DLD1 (cell line): ENCODE data around the gene CPXM1.
"Not testable (repeated sequence)": the region's sequence is repeated elsewhere in the genome, so short reads cannot be mapped to it uniquely, and the experiment has no call there.

Experiments
- in situ Hi-C: cut with HindIII; loops from 2 replicates; pipeline ENCODE4 v1.10.0; 2017; ENCODE audit warnings: low sequenced_read_pairs

CPXM1 gene

DNA sequence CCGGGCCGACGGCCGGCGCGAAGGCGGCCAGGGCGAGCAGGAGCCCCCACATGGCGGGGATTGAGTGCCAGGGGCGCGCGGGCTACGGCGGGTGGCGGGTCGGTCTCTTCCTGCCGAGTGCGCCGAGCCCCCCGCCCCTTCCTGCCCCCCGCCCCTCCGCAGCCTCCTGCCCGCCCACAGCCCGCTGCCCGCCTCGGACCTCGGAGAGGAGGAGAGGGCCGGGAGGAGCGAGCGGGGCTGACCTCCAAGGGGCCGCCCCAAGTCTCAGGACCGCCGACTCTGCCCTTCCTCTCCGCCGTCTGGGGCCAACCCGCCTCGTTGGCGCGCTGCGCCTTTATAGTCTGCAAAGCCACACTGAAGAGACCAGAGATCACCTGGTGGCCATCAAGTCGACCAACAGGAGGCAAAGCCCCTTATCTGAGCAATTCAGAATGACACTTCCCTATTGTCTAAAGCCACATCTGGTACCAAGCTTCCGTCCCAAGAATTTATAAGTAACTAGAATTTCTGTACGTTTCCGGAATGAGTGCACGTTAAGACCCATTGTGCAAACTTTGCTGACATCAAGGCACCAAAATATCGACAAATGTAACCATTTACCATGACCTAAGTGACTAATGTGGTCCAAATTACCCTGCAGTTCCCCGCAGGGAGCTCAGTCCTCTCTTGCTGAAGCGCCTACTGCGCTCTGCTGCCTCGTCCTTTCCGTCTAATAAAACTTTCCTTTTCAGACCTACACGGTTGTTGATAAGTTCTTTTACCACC lies at the start of gene CPXM1:
Gene CPXM1 (minus strand): TSS at position 107 of the 765 bp plus-strand sequence. CDS start 55 bp downstream, at position 52.
- in situ Hi-C loops = no loop called here

DNA sequence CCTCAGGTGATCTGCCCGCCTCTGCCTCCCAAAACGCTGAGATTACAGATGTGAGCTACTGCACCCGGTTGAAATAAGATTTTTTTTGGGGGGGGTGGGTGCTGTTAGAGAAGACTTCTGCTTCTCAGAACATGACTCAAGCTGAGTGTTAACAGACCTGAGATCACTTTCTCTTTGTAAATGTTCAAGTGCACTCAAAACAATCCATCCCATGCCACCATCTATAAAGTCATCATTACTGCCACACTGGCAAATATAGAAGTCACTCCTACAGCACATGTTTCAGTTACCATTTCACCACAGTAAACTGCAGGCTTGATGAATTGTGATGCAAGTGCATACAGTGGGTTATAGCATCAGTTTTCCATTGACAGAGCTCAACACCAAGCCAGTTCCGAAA lies 49.1 kb upstream of the CPXM1 start:
- in situ Hi-C loops = no loop called here

DNA sequence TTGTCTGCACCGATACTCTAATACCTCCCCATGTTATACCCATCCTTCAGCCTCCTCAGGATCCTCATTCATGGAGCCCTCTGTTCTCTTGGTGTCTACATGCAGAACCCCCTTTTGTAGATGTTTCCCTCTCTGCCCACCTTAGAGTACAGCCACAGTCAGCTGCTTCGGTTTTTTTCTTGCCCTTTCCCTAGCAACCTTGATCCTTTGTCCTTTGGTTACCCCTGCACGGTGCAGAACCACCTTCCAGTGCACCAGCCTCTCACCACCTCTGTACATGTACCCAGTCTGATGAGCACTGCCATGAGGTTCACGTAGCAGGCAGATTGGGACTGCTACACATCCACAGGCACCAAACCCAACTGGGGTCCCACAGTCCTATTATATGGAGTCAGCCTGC lies 47.4 kb upstream of the CPXM1 start:
- in situ Hi-C loops = no loop called here

DNA sequence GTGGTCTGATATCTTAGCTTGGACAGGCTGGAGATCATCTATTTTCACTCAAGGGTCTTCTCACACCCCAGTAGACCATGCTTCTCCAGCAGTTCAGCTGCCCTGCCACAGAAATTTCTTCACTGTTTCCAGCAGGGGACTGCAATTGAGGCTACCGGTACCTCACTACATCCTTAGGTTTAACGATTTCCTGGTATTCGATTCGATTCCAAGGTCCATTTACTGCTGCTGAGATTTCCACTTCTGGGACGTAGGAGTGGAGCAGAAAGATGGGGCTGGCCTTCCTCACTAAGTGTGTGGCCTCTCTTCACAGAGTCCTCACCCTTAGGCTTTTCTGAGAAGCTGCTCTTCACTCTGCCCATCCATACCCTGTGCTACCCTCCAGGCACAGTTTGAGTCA lies 46.3 kb upstream of the CPXM1 start:
- in situ Hi-C loops = no loop called here

DNA sequence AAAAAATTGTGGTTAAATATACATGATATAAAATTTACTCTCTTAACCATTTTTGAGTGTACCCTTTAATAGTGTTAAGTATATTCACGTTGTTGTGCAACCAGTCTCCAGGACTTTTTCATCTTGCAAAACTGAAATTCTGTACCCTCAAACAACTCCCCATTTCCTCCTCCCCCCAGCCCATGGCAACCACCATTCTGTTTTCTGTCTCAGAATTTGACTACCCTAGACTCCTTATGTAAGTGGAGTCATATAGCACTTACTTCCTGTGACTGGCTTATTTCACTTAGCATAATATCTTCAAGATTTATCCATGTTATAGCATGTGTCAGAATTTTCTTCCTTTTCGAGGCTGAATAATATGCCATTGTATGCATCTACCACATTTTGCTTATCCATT lies 45.2 kb upstream of the CPXM1 start:
- in situ Hi-C loops = no loop called here

DNA sequence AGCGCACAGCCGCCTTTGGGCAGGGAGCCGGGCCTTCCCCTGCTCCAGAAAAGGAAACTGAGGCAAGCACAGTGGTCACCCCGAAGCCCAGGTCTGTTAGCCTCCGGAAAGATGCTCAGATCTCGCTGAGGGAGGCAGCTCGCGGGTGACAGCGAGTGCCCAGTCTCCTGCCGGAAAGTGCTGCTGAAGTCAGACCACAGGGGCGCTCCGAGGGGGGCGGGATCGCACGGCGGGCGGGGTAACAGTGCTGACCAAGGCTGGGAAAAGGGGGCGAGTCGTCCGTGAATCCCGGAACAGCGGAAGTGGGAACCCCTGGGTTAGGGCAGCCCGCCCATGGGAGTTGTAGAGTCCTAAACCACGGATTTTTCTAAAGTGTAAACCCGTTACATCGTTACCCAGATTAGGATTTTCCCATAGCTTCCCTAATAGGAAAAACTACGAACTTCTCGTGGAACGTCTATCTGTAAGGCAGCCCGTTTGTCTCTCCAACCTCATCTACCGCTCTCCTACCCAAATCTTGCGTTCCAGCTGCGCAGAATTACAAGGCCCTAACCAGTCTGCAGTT lies 40.6 kb upstream of the CPXM1 start:
- in situ Hi-C loops = no loop called here

DNA sequence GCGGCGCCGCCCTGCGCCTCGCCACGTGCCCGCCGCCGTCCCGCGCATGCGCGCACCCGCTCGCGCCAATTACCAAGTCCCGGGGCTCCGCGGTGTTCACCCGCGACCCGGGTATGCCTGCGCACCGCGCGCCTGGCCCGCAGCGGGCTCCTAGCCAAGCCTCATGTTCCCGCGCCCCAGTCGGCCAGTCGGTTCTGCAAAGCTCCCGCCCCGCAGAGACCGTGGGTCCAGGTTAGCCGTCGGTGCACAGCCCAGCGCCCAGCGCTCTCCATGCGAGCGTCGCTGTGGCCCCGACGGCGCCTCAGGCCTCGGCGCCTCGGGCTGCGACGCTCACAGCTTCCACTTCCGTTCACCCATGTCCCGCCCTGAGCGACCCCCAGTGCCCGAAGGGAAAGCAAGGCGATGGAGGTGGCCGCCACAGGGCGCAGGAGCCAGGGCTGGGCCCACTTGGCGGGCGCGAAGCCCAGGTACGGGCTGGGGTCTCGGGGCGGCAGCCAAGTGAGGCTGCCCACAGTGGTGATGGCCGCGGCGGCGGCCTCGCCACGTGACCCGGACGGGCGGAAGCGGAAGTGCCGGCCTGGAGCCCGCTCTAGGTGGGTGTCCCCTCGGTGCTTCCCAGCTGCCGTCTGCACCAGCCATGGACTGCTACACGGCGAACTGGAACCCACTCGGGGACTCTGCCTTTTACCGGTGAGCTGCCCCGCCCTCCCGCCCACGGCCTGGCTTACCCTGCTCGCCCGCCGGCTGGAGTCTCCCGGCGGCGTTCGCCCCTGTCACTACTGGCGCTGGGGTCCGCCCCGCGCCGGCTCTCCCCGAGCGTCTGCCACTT lies 39.9 kb upstream of the CPXM1 start, which contains the start of the genes PCED1A and VPS16:
Gene PCED1A (minus strand): TSS at position 518 of the 829 bp plus-strand sequence. CDS start 743 bp downstream, outside the sequence.
Gene VPS16 (plus strand): TSS at position 608 of the 829 bp plus-strand sequence. CDS start 30 bp downstream, at position 638.
- in situ Hi-C loops = no loop called here

DNA sequence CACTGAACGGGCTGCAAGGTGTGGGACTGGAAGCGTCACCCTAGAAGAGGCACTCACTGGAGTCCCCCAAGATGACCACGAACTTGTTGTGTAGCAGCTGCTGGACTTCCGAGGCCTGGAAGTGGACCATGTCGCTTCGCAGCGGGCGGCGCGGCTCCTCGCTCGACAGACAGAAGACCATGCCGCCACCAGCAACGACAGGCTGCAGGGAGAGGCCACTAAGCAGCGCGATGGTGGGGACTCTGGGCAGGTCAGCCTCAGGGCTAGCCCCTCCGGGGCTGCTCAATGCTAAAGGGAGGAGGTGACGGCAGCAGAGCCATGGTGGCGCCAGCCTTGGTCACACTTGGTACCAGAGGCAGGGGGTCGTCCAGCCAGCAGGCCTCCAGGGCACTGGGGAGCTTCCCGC lies 39.3 kb upstream of the CPXM1 start:
- in situ Hi-C loops = no loop called here

DNA sequence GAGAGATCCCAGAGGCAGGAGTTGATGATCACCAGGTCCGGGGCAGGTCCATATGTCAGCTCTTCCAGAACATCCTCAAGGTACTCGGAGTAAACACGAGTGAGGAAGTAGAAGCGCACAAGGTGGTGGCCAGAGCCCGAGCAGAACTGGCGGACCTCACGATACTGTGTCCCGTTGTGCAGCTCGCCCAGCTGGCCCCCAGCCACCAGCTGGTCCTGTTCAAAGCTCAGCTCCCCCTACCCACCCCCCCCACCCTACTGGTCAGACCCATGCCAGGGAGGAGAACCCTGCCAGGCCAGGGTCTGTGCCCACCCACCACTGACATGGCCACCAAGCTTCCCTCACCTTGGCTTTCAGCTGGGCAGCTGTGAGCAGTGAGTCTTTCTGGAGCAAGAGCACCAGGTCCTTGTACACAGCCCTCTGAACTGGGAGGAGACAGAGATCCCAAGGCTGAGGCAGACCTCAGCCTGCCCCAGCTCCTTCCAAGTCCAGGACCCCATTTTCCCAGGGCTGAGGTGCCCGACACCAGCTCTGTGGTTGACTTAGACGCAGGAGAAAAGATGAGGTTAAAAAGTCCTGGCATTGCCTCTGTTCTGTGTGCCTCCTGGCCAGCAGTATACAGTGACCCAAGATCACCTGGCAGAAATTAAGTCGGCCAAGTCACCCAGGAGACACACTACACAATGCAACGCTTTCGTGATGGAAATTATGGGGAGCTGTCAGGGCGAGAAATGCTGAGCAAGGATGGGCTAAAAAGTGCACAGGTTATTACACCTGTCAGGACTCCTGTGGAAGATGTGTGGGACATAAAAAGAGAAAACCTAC lies 38.6 kb upstream of the CPXM1 start:
- in situ Hi-C loops = no loop called here

DNA sequence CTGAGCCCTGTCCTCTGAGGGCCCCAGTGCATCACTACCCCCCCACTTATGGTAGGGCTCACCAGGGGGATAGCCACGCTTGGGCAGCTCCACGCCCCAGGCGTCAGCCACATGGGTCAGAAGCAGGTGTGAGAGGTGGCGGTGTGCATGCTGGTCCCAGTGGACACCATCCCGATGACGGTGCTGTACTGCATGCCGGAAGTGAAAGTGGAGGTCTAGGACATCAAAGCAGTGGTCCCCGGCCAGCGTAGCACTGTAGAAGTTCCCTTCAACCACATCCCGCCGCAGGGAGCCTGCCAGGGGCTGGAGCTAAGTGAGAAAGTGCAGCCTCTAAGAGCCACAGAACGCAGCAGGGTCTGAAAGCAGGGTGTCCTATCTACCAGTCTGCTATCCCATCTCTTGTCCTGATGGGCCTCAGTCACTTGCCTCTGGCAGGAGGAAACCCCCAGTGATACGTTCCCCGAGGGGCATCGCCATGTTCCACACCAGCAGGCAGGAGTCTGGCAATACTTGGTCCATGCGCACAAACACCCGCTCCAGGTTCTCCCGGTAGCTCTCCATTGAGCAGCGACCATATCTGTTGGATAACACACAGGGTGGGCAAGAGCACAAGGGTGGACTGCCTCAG lies 37.9 kb upstream of the CPXM1 start:
- in situ Hi-C loops = no loop called here

DNA sequence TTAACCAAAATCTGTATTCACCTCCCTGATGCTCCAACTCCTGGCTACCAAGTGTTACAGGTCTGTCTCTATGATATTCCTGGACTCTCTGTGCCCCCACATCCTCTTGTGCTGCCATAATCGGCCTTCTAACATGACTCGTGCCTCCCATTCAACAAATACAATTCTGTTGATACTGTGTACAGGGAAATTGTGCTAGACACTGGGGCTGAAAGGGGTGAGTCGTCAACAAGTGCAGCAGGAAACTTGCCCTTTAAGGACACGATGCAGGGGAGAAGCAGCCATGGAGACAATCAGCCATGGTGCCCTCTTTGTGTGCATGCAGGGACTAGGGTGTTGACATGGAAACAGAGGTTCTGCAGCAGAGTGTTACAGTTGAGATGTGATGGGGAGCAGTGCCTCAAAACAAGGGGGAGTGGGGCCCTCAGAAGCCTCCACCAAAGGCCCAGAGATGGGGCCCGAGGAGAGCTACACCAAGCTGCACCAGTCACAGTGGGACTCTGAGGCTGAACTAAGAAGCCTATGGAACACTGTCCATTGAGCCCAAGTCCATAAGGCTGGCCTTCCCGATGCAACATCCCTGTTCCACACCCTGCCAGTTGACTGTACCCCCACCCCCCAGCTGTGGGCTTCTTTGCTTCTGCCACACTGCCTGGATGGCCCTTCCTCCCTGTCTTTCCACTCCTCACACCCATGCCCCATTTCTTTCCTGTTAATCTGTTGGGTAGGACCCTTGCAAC lies 37.0 kb upstream of the CPXM1 start:
- in situ Hi-C loops = no loop called here

DNA sequence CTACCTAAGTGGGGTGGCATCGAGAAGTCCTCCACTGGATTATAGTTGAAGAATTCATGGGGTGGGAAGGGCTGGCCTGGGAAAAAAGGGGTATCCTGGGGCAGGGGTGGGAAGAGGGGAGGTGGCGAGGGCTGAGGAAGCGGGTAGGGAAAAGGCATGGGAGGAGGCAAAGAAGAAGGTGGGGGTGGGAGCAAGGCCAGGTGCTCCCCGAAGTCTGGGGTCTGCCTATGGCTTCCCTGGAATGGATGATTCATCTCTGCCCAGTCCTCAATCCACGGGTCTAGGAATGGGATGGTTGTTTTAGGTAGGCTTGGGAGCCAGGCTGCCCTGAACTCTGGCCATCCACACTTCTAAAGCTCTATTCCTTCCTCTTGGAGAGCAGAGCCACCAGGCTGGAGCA lies 35.6 kb upstream of the CPXM1 start:
- in situ Hi-C loops = no loop called here

DNA sequence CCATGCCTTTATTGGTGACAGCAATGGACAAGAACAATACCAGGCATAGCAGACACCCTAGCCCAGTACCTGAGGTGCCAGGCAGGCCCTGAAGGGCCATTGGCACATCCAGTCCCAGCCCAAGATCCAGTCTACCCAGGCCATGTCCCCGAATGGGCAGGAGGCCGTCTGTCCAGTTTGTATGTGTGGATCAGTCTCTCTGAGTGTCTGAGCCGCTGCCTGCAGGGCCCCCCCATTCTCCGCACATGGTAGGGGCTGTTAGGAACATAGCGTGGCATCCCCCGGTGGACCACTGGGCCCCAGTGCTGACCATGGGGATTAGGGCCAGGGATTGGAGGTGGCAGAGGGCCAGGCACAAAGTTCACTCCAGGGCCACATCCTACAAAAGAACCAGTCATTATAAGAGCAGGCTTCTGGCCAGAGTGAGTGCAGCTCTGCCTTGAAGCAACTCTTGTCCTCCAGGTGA lies 34.9 kb upstream of the CPXM1 start:
- in situ Hi-C loops = no loop called here

DNA sequence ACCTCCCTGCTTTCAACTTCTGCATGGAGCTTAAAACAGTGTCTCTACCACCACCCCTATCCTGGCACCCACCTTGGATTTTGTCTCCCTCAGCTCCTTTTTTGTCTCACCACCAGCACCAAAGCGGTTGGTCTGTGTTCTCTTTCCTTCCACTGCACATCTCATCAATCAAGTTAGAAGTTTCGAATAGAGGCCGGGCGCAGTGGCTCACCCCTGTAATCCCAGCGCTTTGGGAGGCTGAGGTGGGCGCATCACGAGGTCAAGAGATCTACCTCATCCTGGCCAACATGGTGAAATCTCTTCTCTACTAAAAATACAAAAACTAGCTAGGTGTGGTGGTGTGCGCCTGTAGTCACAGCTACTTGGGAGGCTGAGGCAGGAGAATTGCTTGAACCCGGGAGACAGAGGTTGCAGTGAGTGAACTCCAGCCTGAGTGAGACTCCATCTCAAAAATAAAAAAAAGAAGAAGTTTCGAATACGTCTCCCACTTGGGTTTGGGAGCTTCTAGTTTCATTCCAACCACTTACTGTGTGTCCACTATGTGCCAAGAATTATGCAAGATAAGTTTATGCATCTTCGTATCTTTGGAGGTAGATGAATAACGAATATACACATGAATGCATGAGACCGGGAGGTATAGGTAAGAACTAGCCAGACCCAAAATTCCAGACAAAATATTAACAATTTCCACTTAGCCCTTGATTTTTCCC lies 34.1 kb upstream of the CPXM1 start:
- in situ Hi-C loops = no loop called here

DNA sequence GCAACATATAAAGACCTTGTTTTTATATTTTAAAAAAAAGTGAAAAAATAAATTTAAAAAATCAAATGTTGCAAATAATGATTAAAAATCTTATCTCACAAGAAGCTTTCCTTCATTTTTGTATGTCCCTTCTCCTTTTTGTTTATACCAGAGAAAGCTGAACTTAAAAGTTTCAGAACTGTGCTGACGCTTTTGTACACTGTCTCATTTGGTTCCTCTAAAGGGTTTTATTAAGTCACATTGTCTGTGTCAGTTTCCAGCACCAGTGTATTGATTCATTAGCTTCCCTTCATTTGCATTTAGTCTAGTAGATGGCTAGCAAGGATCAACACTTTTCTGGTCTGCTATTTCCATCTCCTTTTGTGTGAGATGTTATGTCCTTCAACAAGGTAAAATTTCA lies 33.3 kb upstream of the CPXM1 start:
- in situ Hi-C loops = no loop called here

DNA sequence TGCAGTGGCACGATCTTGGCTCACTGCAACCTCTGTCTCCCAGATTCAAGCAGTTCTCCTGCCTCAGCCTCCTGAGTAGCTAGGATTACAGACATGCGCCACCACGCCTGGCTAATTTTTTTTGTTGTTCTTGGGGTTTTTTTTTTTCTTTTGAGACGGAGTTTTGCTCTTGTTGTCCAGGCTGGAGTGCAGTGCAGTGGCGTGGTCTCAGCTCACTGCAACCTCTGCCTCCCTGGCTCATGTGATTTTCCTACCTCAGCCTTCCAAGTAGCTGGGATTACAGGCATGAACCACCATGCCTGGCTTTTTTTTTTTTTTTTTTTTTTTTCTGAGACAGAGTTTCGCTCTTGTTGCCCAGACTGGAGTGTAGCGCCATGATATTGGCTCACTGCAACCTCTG lies 30.8 kb upstream of the CPXM1 start:
- in situ Hi-C loops = not testable (repeated sequence)

DNA sequence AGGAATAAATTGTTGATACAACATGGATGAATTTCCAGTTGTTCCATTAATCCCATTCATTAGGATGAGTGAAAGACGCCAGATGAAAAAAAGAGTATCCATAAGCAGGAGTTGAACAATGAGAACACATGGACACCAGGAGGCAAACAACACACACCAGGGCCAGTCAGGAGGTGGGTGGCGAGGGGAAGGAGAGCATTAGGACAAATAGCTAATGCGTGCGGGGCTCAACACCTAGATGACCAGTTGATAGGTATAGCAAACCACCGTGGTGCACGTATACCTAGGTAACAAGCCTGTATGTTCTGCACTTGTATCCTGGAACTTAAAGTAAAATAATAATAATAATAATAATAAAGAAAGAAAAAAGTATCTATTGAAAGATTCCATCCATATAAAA lies 28.9 kb upstream of the CPXM1 start:
- in situ Hi-C loops = no loop called here

DNA sequence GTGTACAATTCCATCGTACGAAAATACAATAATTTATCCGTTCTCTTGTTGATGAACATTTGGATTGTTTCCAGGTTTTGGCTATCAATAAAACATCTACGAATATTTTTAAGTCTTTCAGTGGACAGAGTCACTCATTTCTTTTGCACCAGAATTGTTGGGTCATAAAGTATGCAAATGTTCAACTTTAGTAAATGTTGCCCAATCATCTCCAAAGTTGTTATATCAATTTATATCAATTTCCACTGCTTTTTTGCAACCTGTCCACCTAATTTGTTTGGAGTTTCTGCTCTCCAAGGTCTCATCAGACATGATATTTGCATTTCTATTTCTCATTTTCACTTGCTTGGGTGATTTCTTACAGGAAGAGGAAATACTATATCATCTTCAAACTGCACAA lies 26.2 kb upstream of the CPXM1 start:
- in situ Hi-C loops = no loop called here

DNA sequence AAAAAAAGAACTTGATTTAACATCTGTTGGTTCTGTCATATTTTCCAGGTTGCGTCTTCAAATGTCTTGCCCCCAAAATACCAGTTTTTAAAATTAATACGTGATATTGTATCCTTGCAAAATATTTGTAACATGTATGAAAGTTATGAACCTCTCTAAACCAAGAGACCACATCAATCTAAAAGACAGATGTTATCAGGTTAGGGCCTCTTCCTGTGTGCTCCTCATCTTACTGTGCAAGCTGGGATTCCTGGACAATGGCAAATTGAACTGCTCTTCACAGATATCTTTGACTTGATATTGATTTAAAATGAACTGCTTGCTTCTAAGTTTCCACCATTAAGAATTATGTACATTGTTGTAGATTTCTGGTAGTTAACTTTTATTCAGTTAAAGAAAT lies 25.3 kb upstream of the CPXM1 start:
- in situ Hi-C loops = no loop called here
